Measurements from ENCODE around the gene ST6GALNAC5.

The ST6GALNAC5 gene

GRCh38 chr1:76865696-76866286, 1.5 kb upstream of the ST6GALNAC5 start:
- H3K4me3 ChIP-seq (ENCODE audit: low read depth, low read length) = no peak overlapping the region
- no peak for TF ChIP-seq CTCF (IDR thresholded peaks at IDR 0.05; ENCODE audit: borderline replicate concordance, insufficient read depth, low read depth, low read length)

GRCh38 chr1:76866566-76866965, 714 bp upstream of the ST6GALNAC5 start:
- TF ChIP-seq CTCF (IDR thresholded peaks at IDR 0.05; ENCODE audit: borderline replicate concordance, insufficient read depth, low read depth, low read length) = no peak
- H3K4me3 ChIP-seq (ENCODE audit: low read depth, low read length) = no peak overlapping the region

GRCh38 chr1:76868154-76868882, 1.0 kb downstream of the ST6GALNAC5 start:
- no peak for TF ChIP-seq CTCF (IDR thresholded peaks at IDR 0.05; ENCODE audit: borderline replicate concordance, insufficient read depth, low read depth, low read length)
- H3K4me3 ChIP-seq (ENCODE audit: low read depth, low read length) = peak overlapping the region; percentile 21

GRCh38 chr1:76868916-76869315, 1.6 kb downstream of the ST6GALNAC5 start:
- no peak overlapping the region for H3K4me3 ChIP-seq (ENCODE audit: low read depth, low read length)
- TF ChIP-seq CTCF (IDR thresholded peaks at IDR 0.05; ENCODE audit: borderline replicate concordance, insufficient read depth, low read depth, low read length) = no peak

GRCh38 chr1:76870037-76870436, 2.8 kb downstream of the ST6GALNAC5 start:
- TF ChIP-seq CTCF (IDR thresholded peaks at IDR 0.05; ENCODE audit: borderline replicate concordance, insufficient read depth, low read depth, low read length) = no peak
- no peak overlapping the region for H3K4me3 ChIP-seq (ENCODE audit: low read depth, low read length)

GRCh38 chr1:76871355-76871974, 4.2 kb downstream of the ST6GALNAC5 start:
- TF ChIP-seq CTCF (IDR thresholded peaks at IDR 0.05; ENCODE audit: borderline replicate concordance, insufficient read depth, low read depth, low read length) = no peak
- H3K4me3 ChIP-seq (ENCODE audit: low read depth, low read length) = no peak overlapping the region
